ENCODE measurements around the gene HS6ST1.

The HS6ST1 gene

GRCh38 chr2:128318776-128319464 lies at the start of gene HS6ST1:
Gene HS6ST1, minus strand, starts transcription at chr2:128318868. Its CDS starts 305 bp downstream, at chr2:128318563.
- peak; percentile 64 to 89 for DNase-seq (ENCODE audit: extremely low read depth in 1 of 2, low read depth in 1 of 2)

GRCh38 chr2:128367601-128368359 lies 49.1 kb upstream of the HS6ST1 start:
- no peak for DNase-seq (ENCODE audit: extremely low read depth in 1 of 2, low read depth in 1 of 2)

- DNase-seq (ENCODE audit: extremely low read depth in 1 of 2, low read depth in 1 of 2): no peak
These were observed 48.2 kb upstream of the HS6ST1 start for GRCh38 chr2:128366713-128367511.

GRCh38 chr2:128365217-128365905 lies 46.7 kb upstream of the HS6ST1 start:
- no peak for DNase-seq (ENCODE audit: extremely low read depth in 1 of 2, low read depth in 1 of 2)

GRCh38 chr2:128364441-128364911 lies 45.8 kb upstream of the HS6ST1 start:
- DNase-seq (ENCODE audit: extremely low read depth in 1 of 2, low read depth in 1 of 2): no peak

GRCh38 chr2:128363934-128364361 lies 45.3 kb upstream of the HS6ST1 start:
- DNase-seq (ENCODE audit: extremely low read depth in 1 of 2, low read depth in 1 of 2): no peak

- DNase-seq (ENCODE audit: extremely low read depth in 1 of 2, low read depth in 1 of 2): no peak
These were observed 44.2 kb upstream of the HS6ST1 start for GRCh38 chr2:128362889-128363228.

GRCh38 chr2:128362176-128362888 lies 43.7 kb upstream of the HS6ST1 start:
- DNase-seq (ENCODE audit: extremely low read depth in 1 of 2, low read depth in 1 of 2): no peak

- no peak for DNase-seq (ENCODE audit: extremely low read depth in 1 of 2, low read depth in 1 of 2)
These were observed 42.9 kb upstream of the HS6ST1 start for GRCh38 chr2:128361376-128362131.

- DNase-seq (ENCODE audit: extremely low read depth in 1 of 2, low read depth in 1 of 2): no peak
These were observed 42.0 kb upstream of the HS6ST1 start for GRCh38 chr2:128360711-128361110.

GRCh38 chr2:128359841-128360240 lies 41.2 kb upstream of the HS6ST1 start:
- no peak for DNase-seq (ENCODE audit: extremely low read depth in 1 of 2, low read depth in 1 of 2)

- DNase-seq (ENCODE audit: extremely low read depth in 1 of 2, low read depth in 1 of 2): no peak
These were observed 40.5 kb upstream of the HS6ST1 start for GRCh38 chr2:128358941-128359731.

GRCh38 chr2:128357506-128358370 lies 39.1 kb upstream of the HS6ST1 start:
- no peak for DNase-seq (ENCODE audit: extremely low read depth in 1 of 2, low read depth in 1 of 2)

GRCh38 chr2:128356127-128356526 lies 37.5 kb upstream of the HS6ST1 start:
- no peak for DNase-seq (ENCODE audit: extremely low read depth in 1 of 2, low read depth in 1 of 2)

- DNase-seq (ENCODE audit: extremely low read depth in 1 of 2, low read depth in 1 of 2): no peak
These were observed 36.2 kb upstream of the HS6ST1 start for GRCh38 chr2:128354726-128355470.

GRCh38 chr2:128354161-128354560 lies 35.5 kb upstream of the HS6ST1 start:
- DNase-seq (ENCODE audit: extremely low read depth in 1 of 2, low read depth in 1 of 2): no peak

- DNase-seq (ENCODE audit: extremely low read depth in 1 of 2, low read depth in 1 of 2): no peak
These were observed 32.1 kb upstream of the HS6ST1 start for GRCh38 chr2:128350736-128351135.

All from activated CD8-positive, alpha-beta memory T cell treated with anti-CD3 and anti-CD28 coated beads for 1 hour (primary cell).